ENCODE measurements around the gene ACTN2.
"Not testable (repeated sequence)": the region's sequence is repeated elsewhere in the genome, so short reads cannot be mapped to it uniquely, and the experiment has no call there.

Gene ACTN2

GRCh38 chr1:236654957-236655356, 31.3 kb upstream of the ACTN2 start:
- H3K4me3 ChIP-seq (replicated peaks; ENCODE audit: low read depth, low read length), result no peak overlapping the region
- DNase-seq (ENCODE audit: extremely low read depth, low read depth), result no peak
- TF ChIP-seq CTCF (IDR thresholded peaks at IDR 0.05; ENCODE audit: low read depth, low read length, missing control alignments), result no peak

GRCh38 chr1:236657398-236657797, 28.9 kb upstream of the ACTN2 start:
- no peak overlapping the region for H3K4me3 ChIP-seq (replicated peaks; ENCODE audit: low read depth, low read length)
- DNase-seq (ENCODE audit: extremely low read depth, low read depth), result no peak
- TF ChIP-seq CTCF (IDR thresholded peaks at IDR 0.05; ENCODE audit: low read depth, low read length, missing control alignments), result no peak

GRCh38 chr1:236659792-236660587, 26.3 kb upstream of the ACTN2 start:
- no peak overlapping the region for H3K4me3 ChIP-seq (replicated peaks; ENCODE audit: low read depth, low read length)
- DNase-seq (ENCODE audit: extremely low read depth, low read depth), result no peak
- TF ChIP-seq CTCF (IDR thresholded peaks at IDR 0.05; ENCODE audit: low read depth, low read length, missing control alignments), result no peak

DNA sequence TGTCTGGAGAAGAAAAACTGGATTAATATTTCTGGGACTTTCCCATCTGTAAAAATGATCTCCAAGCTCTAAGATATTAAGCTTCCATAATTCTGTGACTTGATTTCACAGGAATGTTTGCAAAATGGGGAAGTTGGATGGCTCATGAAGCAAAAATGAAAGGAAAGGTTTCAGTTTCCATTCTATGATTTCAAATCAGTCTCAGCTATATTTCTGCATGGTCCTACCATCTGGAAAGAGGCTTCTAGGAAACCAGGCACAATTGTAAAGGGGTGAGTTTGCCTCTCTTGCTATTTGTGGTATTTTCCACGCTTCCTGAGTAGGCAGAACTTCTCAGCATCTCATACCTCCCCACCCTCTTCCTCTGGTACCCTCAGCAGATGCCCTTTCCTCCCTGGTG, 22.4 kb upstream of the ACTN2 start:
- DNase-seq (ENCODE audit: extremely low read depth, low read depth), result no peak
- no peak for TF ChIP-seq CTCF (IDR thresholded peaks at IDR 0.05; ENCODE audit: low read depth, low read length, missing control alignments)
- no peak overlapping the region for H3K4me3 ChIP-seq (replicated peaks; ENCODE audit: low read depth, low read length)

DNA sequence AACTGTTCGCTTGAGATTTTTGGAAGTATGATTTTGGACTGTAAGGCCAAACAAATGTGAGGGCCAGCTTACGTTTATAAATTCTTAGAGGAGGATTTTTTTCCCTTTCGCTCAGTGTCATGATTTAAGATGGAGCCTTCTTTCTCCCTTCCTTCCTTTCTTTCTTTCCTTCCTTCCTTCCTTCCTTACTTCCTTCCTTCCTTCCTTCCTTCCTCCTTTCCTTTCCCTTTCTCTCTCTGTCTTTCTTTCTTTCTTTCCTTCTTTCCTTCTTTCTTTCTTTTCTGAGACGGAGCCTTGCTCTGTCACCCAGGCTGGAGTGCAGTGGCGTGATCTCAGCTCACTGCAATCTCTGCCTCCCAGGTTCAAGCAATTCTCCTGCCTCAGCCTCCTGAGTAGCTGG, 17.4 kb upstream of the ACTN2 start:
- DNase-seq (ENCODE audit: extremely low read depth, low read depth); H3K4me3 ChIP-seq (replicated peaks; ENCODE audit: low read depth, low read length): not testable (repeated sequence)

DNA sequence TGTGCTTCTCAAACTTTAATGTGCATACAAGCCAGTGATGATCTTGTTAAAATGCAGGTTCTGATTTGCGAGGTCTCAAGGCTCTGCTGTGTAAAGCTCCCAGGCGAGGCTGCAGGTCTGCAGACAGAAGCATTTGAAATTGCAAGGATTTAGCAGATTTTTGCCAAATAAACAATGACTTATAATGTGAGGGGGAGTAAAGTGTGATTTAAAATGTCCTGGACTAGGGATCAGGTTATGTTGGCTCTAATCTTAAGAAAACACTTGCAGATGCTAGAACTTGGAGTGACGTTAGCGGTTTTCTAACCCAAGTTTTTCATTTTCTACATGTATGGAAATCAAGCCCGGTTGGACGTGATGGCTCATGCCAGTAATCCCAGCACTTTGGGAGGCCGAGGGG, 16.2 kb upstream of the ACTN2 start:
- H3K4me3 ChIP-seq (replicated peaks; ENCODE audit: low read depth, low read length), result no peak overlapping the region
- no peak for TF ChIP-seq CTCF (IDR thresholded peaks at IDR 0.05; ENCODE audit: low read depth, low read length, missing control alignments)
- DNase-seq (ENCODE audit: extremely low read depth, low read depth), result no peak

DNA sequence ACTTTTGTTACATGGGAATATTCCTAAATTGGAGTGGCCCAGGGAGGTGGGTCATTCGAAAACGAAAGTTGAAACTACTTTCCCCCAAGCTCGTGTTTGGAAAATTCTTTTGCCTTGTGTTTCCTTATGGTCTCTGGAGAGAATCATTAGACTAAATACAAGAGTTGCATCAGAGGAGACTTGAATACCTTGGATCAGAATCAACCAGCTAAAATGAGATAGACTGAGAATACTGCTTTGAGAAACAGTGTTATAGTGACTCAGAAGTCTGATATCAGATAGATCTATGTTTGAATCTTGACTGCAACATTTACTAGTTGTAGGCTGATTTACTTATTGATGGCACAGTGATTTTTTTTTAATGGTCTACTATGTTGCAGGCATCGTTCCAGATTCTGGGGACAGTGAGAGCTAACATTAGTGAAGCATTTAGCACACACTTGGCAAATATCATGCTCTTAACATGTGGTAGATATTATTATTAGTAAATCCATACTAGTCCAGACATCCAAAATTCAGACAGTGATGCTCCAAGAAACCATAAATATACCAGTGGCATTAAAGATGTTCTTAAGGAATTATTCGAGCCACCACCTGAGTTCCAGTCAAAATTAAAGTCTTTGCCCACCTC, 12.9 kb upstream of the ACTN2 start:
- DNase-seq (ENCODE audit: extremely low read depth, low read depth), result no peak
- no peak overlapping the region for H3K4me3 ChIP-seq (replicated peaks; ENCODE audit: low read depth, low read length)
- no peak for TF ChIP-seq CTCF (IDR thresholded peaks at IDR 0.05; ENCODE audit: low read depth, low read length, missing control alignments)
